Parathyroid adenoma (tissue), 2 donors: Measurements from ENCODE around the gene S100B.

Source experiments
- H2AFZ ChIP-seq: fragments of 300-600 bp; sonication (generic); one replicate; pipeline ENCODE4 v1.7.0; 2017; ENCODE audit warnings: antibody characterized with exemption, mild to moderate bottlenecking
- H3K27ac ChIP-seq: fragments of 300-600 bp; sonication (generic); one replicate; pipeline ENCODE4 v1.7.0; 2017
- H3K27me3 ChIP-seq: fragments of 300-600 bp; sonication (generic); one replicate; pipeline ENCODE4 v1.7.0; 2017; ENCODE audit warnings: low read length; ENCODE audit not compliant: control insufficient read depth, insufficient read depth
- H3K36me3 ChIP-seq: fragments of 300-600 bp; sonication (generic); one replicate; pipeline ENCODE4 v1.7.0; 2017; ENCODE audit warnings: low read length; ENCODE audit not compliant: control insufficient read depth, insufficient read depth
- H3K4me1 ChIP-seq: fragments of 300-600 bp; sonication (generic); one replicate; pipeline ENCODE4 v1.7.0; 2017; ENCODE audit warnings: control low read depth
- H3K4me2 ChIP-seq: fragments of 300-600 bp; sonication (generic); one replicate; pipeline ENCODE4 v1.7.0; 2017; ENCODE audit warnings: low read length
- H3K4me3 ChIP-seq: fragments of 300-600 bp; sonication (generic); one replicate; pipeline ENCODE4 v1.7.0; 2017; ENCODE audit warnings: low read depth, low read length
- H3K79me2 ChIP-seq: fragments of 300-600 bp; sonication (generic); one replicate; pipeline ENCODE4 v1.7.0; 2017; ENCODE audit warnings: control low read depth
- H3K9ac ChIP-seq: fragments of 300-600 bp; sonication (generic); one replicate; pipeline ENCODE4 v1.7.0; 2017; ENCODE audit warnings: mild to moderate bottlenecking
- H3K9me3 ChIP-seq: fragments of 300-600 bp; sonication (generic); one replicate; pipeline ENCODE4 v1.7.0; 2017; ENCODE audit warnings: low read length; ENCODE audit not compliant: control insufficient read depth
- TF ChIP-seq, protein P1 (sequence below): fragments of 300-600 bp; sonication (generic); IDR thresholded peaks from one replicate; pipeline ENCODE4 v1.7.0; 2017; ENCODE audit warnings: antibody characterized with exemption, mild to moderate bottlenecking
- donor health status: primary hyperparathyroidism.

Gene S100B

DNA sequence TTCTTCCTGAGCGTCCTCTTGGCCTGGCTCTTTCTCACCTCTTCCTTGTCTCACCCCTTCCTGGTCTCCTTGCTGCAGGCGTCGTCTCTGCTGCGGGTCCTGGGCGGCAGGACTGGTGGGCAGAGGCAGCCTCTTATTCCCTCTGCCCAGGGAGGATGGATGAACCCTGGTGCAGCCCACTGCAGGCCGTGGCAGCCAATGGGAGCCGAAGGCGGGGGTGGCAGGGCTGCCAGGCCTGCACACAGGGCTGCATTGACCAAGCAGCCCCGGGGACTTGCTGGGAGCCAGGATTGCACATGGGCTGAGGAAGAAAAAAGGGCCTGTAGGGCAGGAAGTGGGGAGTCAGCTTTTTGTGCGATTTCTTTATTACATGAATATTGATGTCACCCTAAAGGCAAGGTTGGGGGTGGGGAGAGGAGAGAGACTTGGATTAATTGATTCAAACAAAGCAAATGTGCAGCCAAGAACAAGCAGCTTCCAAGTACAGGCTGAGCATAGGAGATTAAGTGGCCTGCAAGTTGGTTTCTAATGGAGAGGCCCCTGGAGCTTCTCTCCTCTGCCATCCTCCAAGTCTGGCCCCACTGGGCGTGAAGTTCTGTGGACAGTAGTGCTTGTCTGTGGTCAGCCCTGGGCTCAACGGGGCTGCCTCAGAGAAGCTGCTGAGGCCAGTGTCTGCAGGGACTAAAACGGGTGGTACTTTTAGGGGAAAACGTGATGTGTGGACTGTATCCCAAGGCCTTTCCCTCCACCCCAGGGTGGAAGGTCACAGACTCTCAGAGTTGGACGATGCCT is at the start of gene S100B:
Gene S100B, minus strand, starts transcription at position 108 of the 792 bp plus-strand sequence. CDS start 2,667 bp downstream, outside the sequence.
- Histone ChIP-seq H3K4me3 (no peak within 1 kb of the TSS), H3K27ac (no peak within 1 kb of the TSS), H3K36me3 (no peaks in the 10 kb centered on the region), H3K27me3 (no peaks in the 10 kb centered on the region), H3K9ac (no peak within 1 kb of the TSS), H3K4me2 (no peak within 1 kb of the TSS), H2AFZ (no peak within 1 kb of the TSS), H3K4me1 (no peaks in the 10 kb centered on the region), H3K9me3 (no peaks in the 10 kb centered on the region), H3K79me2 (no peaks in the 10 kb centered on the region)
- TF ChIP-seq, protein P1, sequence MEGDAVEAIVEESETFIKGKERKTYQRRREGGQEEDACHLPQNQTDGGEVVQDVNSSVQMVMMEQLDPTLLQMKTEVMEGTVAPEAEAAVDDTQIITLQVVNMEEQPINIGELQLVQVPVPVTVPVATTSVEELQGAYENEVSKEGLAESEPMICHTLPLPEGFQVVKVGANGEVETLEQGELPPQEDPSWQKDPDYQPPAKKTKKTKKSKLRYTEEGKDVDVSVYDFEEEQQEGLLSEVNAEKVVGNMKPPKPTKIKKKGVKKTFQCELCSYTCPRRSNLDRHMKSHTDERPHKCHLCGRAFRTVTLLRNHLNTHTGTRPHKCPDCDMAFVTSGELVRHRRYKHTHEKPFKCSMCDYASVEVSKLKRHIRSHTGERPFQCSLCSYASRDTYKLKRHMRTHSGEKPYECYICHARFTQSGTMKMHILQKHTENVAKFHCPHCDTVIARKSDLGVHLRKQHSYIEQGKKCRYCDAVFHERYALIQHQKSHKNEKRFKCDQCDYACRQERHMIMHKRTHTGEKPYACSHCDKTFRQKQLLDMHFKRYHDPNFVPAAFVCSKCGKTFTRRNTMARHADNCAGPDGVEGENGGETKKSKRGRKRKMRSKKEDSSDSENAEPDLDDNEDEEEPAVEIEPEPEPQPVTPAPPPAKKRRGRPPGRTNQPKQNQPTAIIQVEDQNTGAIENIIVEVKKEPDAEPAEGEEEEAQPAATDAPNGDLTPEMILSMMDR: no peak

DNA sequence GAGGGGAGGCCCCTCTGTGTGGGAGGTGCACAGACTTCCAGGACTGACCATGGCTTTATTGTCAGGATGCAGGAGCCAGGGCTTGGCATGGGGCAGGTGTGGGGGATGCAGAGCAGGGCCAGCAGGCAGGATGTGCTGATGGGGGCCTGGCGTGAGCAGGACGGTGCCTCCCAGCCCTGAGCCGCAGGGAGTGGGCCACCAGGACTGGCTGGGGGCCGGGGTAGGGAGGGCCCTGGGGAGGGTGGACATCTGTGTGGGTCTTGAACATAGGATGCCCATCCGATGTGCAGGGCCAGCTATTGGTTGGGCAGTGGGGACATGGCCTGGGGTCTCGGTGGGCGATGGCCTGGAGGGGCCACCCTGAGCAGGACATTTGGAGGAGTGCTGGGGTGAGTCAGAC is 46.2 kb upstream of the S100B start:
- no peak overlapping the region for H3K4me2 ChIP-seq
- H3K79me2 ChIP-seq: peaks cover 5% of the 10 kb centered on the region
- H3K9me3 ChIP-seq: no peaks in the 10 kb centered on the region
- H2AFZ ChIP-seq: no peak overlapping the region
- no peak overlapping the region for H3K9ac ChIP-seq
- TF ChIP-seq, protein P1: no peak
- no peaks in the 10 kb centered on the region for H3K4me1 ChIP-seq
- H3K36me3 ChIP-seq: no peaks in the 10 kb centered on the region
- no peak overlapping the region for H3K4me3 ChIP-seq
- H3K27ac ChIP-seq: no peak overlapping the region
- no peaks in the 10 kb centered on the region for H3K27me3 ChIP-seq

DNA sequence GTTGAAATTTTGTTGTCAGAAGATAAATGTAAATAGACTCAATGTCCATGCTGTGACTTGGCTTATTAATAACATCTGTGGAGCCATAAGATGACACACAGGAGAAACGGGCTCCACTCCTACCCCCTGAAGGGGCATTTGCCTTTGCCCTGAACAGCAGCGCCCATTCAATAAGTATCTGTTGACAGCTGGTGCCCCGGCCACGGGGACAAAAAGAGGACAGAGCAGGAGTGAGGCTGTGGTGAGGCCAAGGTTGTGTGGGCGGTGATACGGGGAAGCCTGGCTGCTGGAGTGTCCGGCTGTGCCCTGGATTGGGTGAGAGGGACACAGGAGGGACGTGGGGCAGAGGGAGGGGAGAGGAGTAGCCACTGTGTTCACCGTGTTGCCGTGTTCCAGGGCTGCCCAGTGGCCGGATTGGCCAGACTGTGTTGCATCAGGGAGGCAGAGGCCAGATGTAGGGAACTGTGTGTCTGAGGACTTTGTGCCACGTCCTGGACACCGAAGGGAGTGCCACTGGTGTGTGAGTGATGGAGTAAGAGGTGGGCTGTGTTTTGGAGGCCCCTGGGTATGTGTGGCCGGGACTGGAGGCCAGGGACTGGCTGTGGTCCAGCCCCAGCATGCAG is 45.7 kb upstream of the S100B start:
- TF ChIP-seq, protein P1: no peak
- no peak overlapping the region for H3K27ac ChIP-seq
- no peaks in the 10 kb centered on the region for H3K4me1 ChIP-seq
- no peaks in the 10 kb centered on the region for H3K27me3 ChIP-seq
- no peak overlapping the region for H3K4me2 ChIP-seq
- no peak overlapping the region for H3K9ac ChIP-seq
- no peak overlapping the region for H3K4me3 ChIP-seq
- H3K79me2 ChIP-seq: peaks cover 5% of the 10 kb centered on the region
- no peaks in the 10 kb centered on the region for H3K36me3 ChIP-seq
- H2AFZ ChIP-seq: no peak overlapping the region
- H3K9me3 ChIP-seq: no peaks in the 10 kb centered on the region

DNA sequence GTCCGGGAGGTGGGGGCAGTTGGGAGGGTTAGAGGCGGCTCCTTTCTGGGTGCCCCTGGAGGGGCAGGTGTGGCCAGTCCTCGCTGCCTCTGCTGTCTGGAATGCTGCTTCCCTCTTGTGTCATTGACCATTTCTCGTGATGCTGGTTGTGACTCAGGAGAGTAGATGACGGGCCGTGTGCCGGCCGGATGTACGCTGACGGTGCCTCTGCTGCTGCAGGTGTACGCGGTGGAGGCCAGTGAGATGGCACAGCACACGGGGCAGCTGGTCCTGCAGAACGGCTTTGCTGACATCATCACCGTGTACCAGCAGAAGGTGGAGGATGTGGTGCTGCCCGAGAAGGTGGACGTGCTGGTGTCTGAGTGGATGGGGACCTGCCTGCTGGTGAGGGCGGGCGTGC is 44.5 kb upstream of the S100B start:
- peaks cover 5% of the 10 kb centered on the region for H3K79me2 ChIP-seq
- no peak overlapping the region for H3K9ac ChIP-seq
- TF ChIP-seq, protein P1: no peak
- no peak overlapping the region for H3K4me2 ChIP-seq
- no peaks in the 10 kb centered on the region for H3K36me3 ChIP-seq
- no peak overlapping the region for H3K4me3 ChIP-seq
- no peak overlapping the region for H3K27ac ChIP-seq
- no peaks in the 10 kb centered on the region for H3K4me1 ChIP-seq
- no peaks in the 10 kb centered on the region for H3K9me3 ChIP-seq
- H2AFZ ChIP-seq: no peak overlapping the region
- no peaks in the 10 kb centered on the region for H3K27me3 ChIP-seq
